HG02571 (cell line): ENCODE measurements around the gene UTP4.

ENCODE experiments used
- ATAC-seq: cut with Tn5 transposase; IDR thresholded peaks from one replicate; pipeline ENCODE4 v1.9.1; 2021; ENCODE audit warnings: mild to moderate bottlenecking, moderate library complexity; ENCODE audit not compliant: unreplicated experiment

UTP4 gene

GRCh38 chr16:69201291-69201690 lies 68.8 kb downstream of the UTP4 start:
- no peak for ATAC-seq

DNA sequence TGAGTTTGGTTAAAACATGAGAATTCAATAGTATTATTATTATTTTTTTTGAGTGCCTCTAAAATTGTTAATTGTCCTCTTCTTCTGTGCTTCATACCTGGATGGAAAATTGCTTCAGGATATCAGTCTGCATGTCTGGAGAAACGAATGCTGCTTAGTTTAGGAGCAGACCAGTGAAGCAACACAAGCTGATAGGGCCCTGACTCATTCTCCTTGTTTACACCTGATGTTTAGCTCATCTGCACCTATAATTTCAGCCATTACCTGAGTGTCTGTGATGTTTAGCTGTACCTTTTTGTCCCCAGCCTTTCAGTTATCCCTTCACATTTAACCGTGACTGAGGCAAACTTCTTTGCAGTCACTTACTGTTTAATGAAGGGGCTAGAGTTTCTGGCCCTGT lies 69.3 kb downstream of the UTP4 start:
- no peak for ATAC-seq

DNA sequence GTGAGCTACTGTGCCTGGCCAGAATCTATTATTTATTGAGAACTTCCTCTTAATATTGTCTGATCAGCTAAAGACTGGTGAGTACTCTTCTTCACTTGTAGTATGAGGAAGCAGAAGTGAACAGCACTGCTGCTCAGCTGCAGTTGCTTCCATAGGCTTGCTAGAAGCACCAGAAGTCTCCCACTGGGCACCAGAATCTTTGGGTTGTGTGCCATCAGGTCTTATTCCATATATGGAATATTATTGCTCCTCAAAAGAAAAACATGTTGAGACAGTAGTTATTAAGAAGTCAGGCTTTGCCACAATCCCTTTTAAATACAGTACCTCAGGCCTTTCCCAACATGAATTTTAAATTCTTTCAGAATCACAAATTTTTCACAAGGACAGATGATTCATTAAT lies 71.7 kb downstream of the UTP4 start:
- ATAC-seq = no peak

- ATAC-seq = no peak
These were observed 77.3 kb downstream of the UTP4 start for GRCh38 chr16:69209735-69210134.

DNA sequence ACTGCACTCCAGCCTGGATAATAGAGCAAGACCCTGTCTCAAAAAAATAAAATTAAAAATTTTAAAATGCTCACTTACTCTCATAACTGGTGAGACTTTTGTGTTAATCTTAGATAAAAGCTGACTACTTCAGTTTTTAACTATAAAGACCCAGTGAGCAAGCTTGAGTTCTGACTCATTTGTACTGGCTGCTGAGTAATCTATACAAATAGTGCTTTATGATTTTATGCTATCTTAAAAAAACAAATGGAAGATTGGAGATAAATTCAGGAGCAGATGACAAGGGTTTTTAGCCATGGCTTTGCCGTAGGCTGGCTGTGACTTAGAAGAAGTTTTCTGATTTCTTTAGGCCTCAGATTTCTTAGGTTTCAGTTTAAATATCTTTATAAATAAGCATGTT lies 85.0 kb downstream of the UTP4 start:
- no peak for ATAC-seq
